B cell (primary cell): ENCODE results near the gene TYK2.

Experiments used
- CTCF ChIP-seq: fragments of 200-600 bp; IDR thresholded peaks from one replicate; pipeline ENCODE4 v1.8.0; 2022; ENCODE audit warnings: antibody characterized with exemption, mild to moderate bottlenecking
- EZH2 ChIP-seq: IDR thresholded peaks from 2 replicates; pipeline ENCODE4 v1.6.1; 2012; ENCODE audit warnings: borderline replicate concordance, low read depth, mild to moderate bottlenecking, moderate library complexity, low read length; ENCODE audit not compliant: insufficient read depth, poor library complexity, severe bottlenecking

- no peak for TF ChIP-seq CTCF
- TF ChIP-seq EZH2 = no peak
These were observed 23.0 kb upstream of the TYK2 start, which contains the start of gene CDC37 for GRCh38 chr19:10403137-10404021.
